ACC112 (cell line): ENCODE data around the gene NRP1.

Source experiments
- H2AFZ ChIP-seq: fragments of 200-600 bp; sonication (generic); one replicate; pipeline ENCODE4 v1.6.0; 2017; ENCODE audit warnings: antibody characterized with exemption, low read length; ENCODE audit not compliant: unreplicated experiment
- H3K27ac ChIP-seq: fragments of 200-600 bp; sonication (generic); 2 replicates; pipeline ENCODE4 v1.5.1; 2014; ENCODE audit warnings: low read depth, mild to moderate bottlenecking, antibody characterized with exemption, low read length, moderate library complexity
- H3K27me3 ChIP-seq: fragments of 200-600 bp; sonication (generic); 2 replicates; pipeline ENCODE4 v1.6.1; 2014; ENCODE audit warnings: mild to moderate bottlenecking, antibody characterized with exemption, low read length, moderate library complexity, mixed read lengths; ENCODE audit not compliant: insufficient read depth
- H3K36me3 ChIP-seq: fragments of 200-600 bp; sonication (generic); 2 replicates; pipeline ENCODE4 v1.6.1; 2016; ENCODE audit warnings: mild to moderate bottlenecking, antibody characterized with exemption, low read length, moderate library complexity, mixed read lengths; ENCODE audit not compliant: insufficient read depth
- H3K4me1 ChIP-seq: fragments of 200-600 bp; sonication (generic); one replicate; pipeline ENCODE4 v1.6.1; 2016; ENCODE audit warnings: low read length, mixed read lengths; ENCODE audit not compliant: insufficient read depth, unreplicated experiment, control insufficient read depth
- H3K4me3 ChIP-seq: fragments of 200-600 bp; sonication (generic); 2 replicates; pipeline ENCODE4 v1.5.1; 2014; ENCODE audit warnings: mild to moderate bottlenecking, low read depth, low read length
- H3K79me2 ChIP-seq: fragments of 200-600 bp; sonication (generic); one replicate; pipeline ENCODE4 v1.6.0; 2016; ENCODE audit warnings: low read length; ENCODE audit not compliant: control insufficient read depth, unreplicated experiment, insufficient read depth

NRP1 gene

GRCh38 chr10:33350041-33350440, 15.6 kb upstream of the NRP1 start:
- Histone ChIP-seq H3K79me2 (no peaks in the 10 kb centered on the region), H3K4me3 (no peak overlapping the region), H3K36me3 (no peaks in the 10 kb centered on the region), H3K27me3 (no peaks in the 10 kb centered on the region), H3K4me1 (peaks cover 37% of the 10 kb centered on the region), H3K27ac (no peak overlapping the region), H2AFZ (no peak overlapping the region)

GRCh38 chr10:33349268-33349667, 14.8 kb upstream of the NRP1 start:
- Histone ChIP-seq H2AFZ (no peak overlapping the region), H3K79me2 (no peaks in the 10 kb centered on the region), H3K4me1 (peaks cover 37% of the 10 kb centered on the region), H3K4me3 (no peak overlapping the region), H3K27ac (no peak overlapping the region), H3K36me3 (no peaks in the 10 kb centered on the region), H3K27me3 (no peaks in the 10 kb centered on the region)

- peaks cover 44% of the 10 kb centered on the region for H3K4me1 ChIP-seq
- H3K79me2 ChIP-seq = no peaks in the 10 kb centered on the region
- no peaks in the 10 kb centered on the region for H3K27me3 ChIP-seq
- no peaks in the 10 kb centered on the region for H3K36me3 ChIP-seq
- H3K27ac ChIP-seq = peak overlapping the region; percentile 67
- H3K4me3 ChIP-seq = peak overlapping the region; percentile 46
- H2AFZ ChIP-seq = peak overlapping the region; percentile 82
Measured at GRCh38 chr10:33347211-33347610, 12.7 kb upstream of the NRP1 start.

- no peak overlapping the region for H3K27ac ChIP-seq
- no peaks in the 10 kb centered on the region for H3K27me3 ChIP-seq
- H3K36me3 ChIP-seq = no peaks in the 10 kb centered on the region
- peaks cover 49% of the 10 kb centered on the region for H3K4me1 ChIP-seq
- H3K79me2 ChIP-seq = no peaks in the 10 kb centered on the region
- no peak overlapping the region for H2AFZ ChIP-seq
- H3K4me3 ChIP-seq = no peak overlapping the region
Measured at GRCh38 chr10:33345236-33345635, 10.8 kb upstream of the NRP1 start.

GRCh38 chr10:33344676-33345075, 10.2 kb upstream of the NRP1 start:
- Histone ChIP-seq H3K4me3 (no peak overlapping the region), H3K36me3 (no peaks in the 10 kb centered on the region), H3K79me2 (no peaks in the 10 kb centered on the region), H2AFZ (no peak overlapping the region), H3K27ac (no peak overlapping the region), H3K27me3 (no peaks in the 10 kb centered on the region), H3K4me1 (peaks cover 51% of the 10 kb centered on the region)

GRCh38 chr10:33341637-33342036, 7.2 kb upstream of the NRP1 start:
- H3K27ac ChIP-seq = peak overlapping the region; percentile 85
- H3K4me3 ChIP-seq = peak overlapping the region; percentile 63
- no peaks in the 10 kb centered on the region for H3K27me3 ChIP-seq
- H2AFZ ChIP-seq = peak overlapping the region; percentile 54
- H3K36me3 ChIP-seq = no peaks in the 10 kb centered on the region
- H3K79me2 ChIP-seq = peaks cover 15% of the 10 kb centered on the region
- H3K4me1 ChIP-seq = peaks cover 54% of the 10 kb centered on the region

- H3K79me2 ChIP-seq = peaks cover 49% of the 10 kb centered on the region
- peak overlapping the region; percentile 85 for H3K27ac ChIP-seq
- H3K27me3 ChIP-seq = no peaks in the 10 kb centered on the region
- H2AFZ ChIP-seq = no peak overlapping the region
- peak overlapping the region; percentile 96 for H3K4me3 ChIP-seq
- H3K36me3 ChIP-seq = peaks cover 9% of the 10 kb centered on the region; the same call in 1 of the 2 replicates
- peaks cover 44% of the 10 kb centered on the region for H3K4me1 ChIP-seq
Measured at GRCh38 chr10:33337326-33337957, 3.0 kb upstream of the NRP1 start.

GRCh38 chr10:33336582-33337325, 2.3 kb upstream of the NRP1 start:
- H3K27me3 ChIP-seq = no peaks in the 10 kb centered on the region
- H3K27ac ChIP-seq = peak overlapping the region; percentile 85
- H3K4me3 ChIP-seq = peak overlapping the region; percentile 96
- H3K79me2 ChIP-seq = peaks cover 56% of the 10 kb centered on the region
- H3K4me1 ChIP-seq = peaks cover 38% of the 10 kb centered on the region
- peaks cover 16% of the 10 kb centered on the region for H3K36me3 ChIP-seq
- H2AFZ ChIP-seq = no peak overlapping the region

GRCh38 chr10:33335801-33336581, 1.5 kb upstream of the NRP1 start:
- Histone ChIP-seq H2AFZ (peak overlapping the region; percentile 19), H3K4me3 (peak overlapping the region; percentile 96), H3K79me2 (peaks cover 64% of the 10 kb centered on the region), H3K27me3 (no peaks in the 10 kb centered on the region), H3K4me1 (peaks cover 33% of the 10 kb centered on the region), H3K36me3 (peaks cover 24% of the 10 kb centered on the region), H3K27ac (peak overlapping the region; percentile 85)

- Histone ChIP-seq H3K36me3 (peaks cover 27% of the 10 kb centered on the region), H3K27me3 (no peaks in the 10 kb centered on the region), H2AFZ (no peak overlapping the region), H3K4me1 (peaks cover 28% of the 10 kb centered on the region), H3K79me2 (peaks cover 69% of the 10 kb centered on the region), H3K4me3 (peak overlapping the region; percentile 96), H3K27ac (peak overlapping the region; percentile 85)
Measured at GRCh38 chr10:33335551-33335800, 1.0 kb upstream of the NRP1 start.
